Neural cell (in vitro differentiated cells): Measurements from ENCODE around the gene PPL. TPM values are rescaled to one million over a fixed set of nuclear protein-coding genes. Genes with fewer than 3 reads are reported as not detected.

ENCODE experiments used
- H2AFZ ChIP-seq: fragments of 200-600, 300-800 bp; sonication (generic), shearing (Covaris generic); 2 replicates; pipeline ENCODE4 v1.6.0; 2014; ENCODE audit warnings: low read depth, mild to moderate bottlenecking, antibody characterized with exemption, low read length, moderate library complexity
- H3F3A ChIP-seq: fragments of 200-600 bp; shearing (Covaris generic); 2 replicates; pipeline ENCODE4 v1.6.1; 2016; ENCODE audit warnings: mild to moderate bottlenecking, moderate library complexity, mixed read lengths, antibody characterized with exemption, low read length; ENCODE audit not compliant: insufficient read depth, poor library complexity, severe bottlenecking
- H3K27ac ChIP-seq: fragments of 200-600, 300-800 bp; sonication (generic), shearing (Covaris generic); 2 replicates; pipeline ENCODE4 v1.5.1; 2014; ENCODE audit warnings: mild to moderate bottlenecking, low read length, moderate library complexity
- H3K27me3 ChIP-seq: fragments of 300-800, 200-600 bp; sonication (generic), shearing (Covaris generic); 2 replicates; pipeline ENCODE4 v1.6.0; 2014; ENCODE audit warnings: mild to moderate bottlenecking, low read depth, low read length, moderate library complexity; ENCODE audit not compliant: insufficient read depth
- H3K36me3 ChIP-seq: fragments of 300-800, 200-600 bp; sonication (generic), shearing (Covaris generic); 2 replicates; pipeline ENCODE4 v1.5.1; 2014; ENCODE audit warnings: mild to moderate bottlenecking, antibody characterized with exemption, low read length, moderate library complexity; ENCODE audit not compliant: insufficient read depth
- H3K4me2 ChIP-seq: fragments of 300-800, 200-600 bp; sonication (generic), shearing (Covaris generic); 2 replicates; pipeline ENCODE4 v1.6.0; 2014; ENCODE audit warnings: mild to moderate bottlenecking, low read length
- H3K4me3 ChIP-seq: fragments of 300-800, 200-600 bp; sonication (generic), shearing (Covaris generic); 2 replicates; pipeline ENCODE4 v1.5.1; 2014; ENCODE audit warnings: mild to moderate bottlenecking, low read length, moderate library complexity
- H3K79me2 ChIP-seq: fragments of 200-600 bp; shearing (Covaris generic); replicated peaks from 2 replicates; pipeline ENCODE4 v1.6.0; 2014; ENCODE audit warnings: mild to moderate bottlenecking, low read length, moderate library complexity; ENCODE audit not compliant: insufficient read depth
- H3K9ac ChIP-seq: fragments of 300-800, 200-600 bp; sonication (generic), shearing (Covaris generic); 2 replicates; pipeline ENCODE4 v1.6.1; 2016; ENCODE audit warnings: mild to moderate bottlenecking, low read length, mixed read lengths
- H3K9me2 ChIP-seq: fragments of 200-600 bp; shearing (Covaris generic); 2 replicates; pipeline ENCODE4 v1.6.1; 2016; ENCODE audit warnings: mild to moderate bottlenecking, low read length, mixed read lengths; ENCODE audit not compliant: insufficient read depth
- H3K9me3 ChIP-seq: fragments of 200-600, 300-800 bp; sonication (generic), shearing (Covaris generic); 2 replicates; pipeline ENCODE4 v1.6.1; 2016; ENCODE audit warnings: mild to moderate bottlenecking, mixed run types, low read length, moderate library complexity, mixed read lengths
- H4K20me1 ChIP-seq: fragments of 200-600 bp; shearing (Covaris generic); 2 replicates; pipeline ENCODE4 v1.6.1; 2016; ENCODE audit warnings: mild to moderate bottlenecking, mixed run types; ENCODE audit not compliant: insufficient read depth
- EP300 ChIP-seq: fragments of 450-650 bp; conservative IDR thresholded peaks from 2 replicates; pipeline ENCODE4 v1.6.1; 2014; ENCODE audit warnings: antibody characterized with exemption, mild to moderate bottlenecking, moderate library complexity; ENCODE audit not compliant: poor library complexity, severe bottlenecking
- EZH2 ChIP-seq: fragments of 200-600, 300-800 bp; shearing (Covaris generic), sonication (generic); IDR thresholded peaks from 2 replicates; pipeline ENCODE4 v1.6.1; 2014; ENCODE audit warnings: antibody characterized with exemption, low read length, borderline replicate concordance, mild to moderate bottlenecking; ENCODE audit not compliant: insufficient read depth, poor library complexity, severe bottlenecking
- MXI1 ChIP-seq: fragments of 450-650 bp; conservative IDR thresholded peaks from 2 replicates; pipeline ENCODE4 v1.6.1; 2014; ENCODE audit warnings: antibody characterized with exemption, mild to moderate bottlenecking; ENCODE audit not compliant: poor library complexity, severe bottlenecking
- POLR2AphosphoS5 ChIP-seq: IDR thresholded peaks from 2 replicates; pipeline ENCODE4 v1.6.1; 2012
- RAD21 ChIP-seq: fragments of 450-650 bp; conservative IDR thresholded peaks from 2 replicates; pipeline ENCODE4 v1.6.1; 2014; ENCODE audit warnings: antibody characterized with exemption, mild to moderate bottlenecking, moderate library complexity
- SMC3 ChIP-seq: fragments of 450-650 bp; conservative IDR thresholded peaks from 2 replicates; pipeline ENCODE4 v1.6.1; 2014; ENCODE audit warnings: antibody characterized with exemption, mild to moderate bottlenecking, moderate library complexity; ENCODE audit not compliant: poor library complexity
- TAF1 ChIP-seq: IDR thresholded peaks from 2 replicates; pipeline ENCODE4 v1.6.1; 2012; ENCODE audit warnings: low read depth
- polyA plus RNA-seq: library from polyadenylated mRNA; depleted of rRNA; stranded (reverse); fragments of >200 nt; gene quantifications from 2 replicates; pipeline ENCODE4 v1.2.3, GENCODE V29; 2014
- TF ChIP-seq, protein P1 (sequence below): fragments of 450-650 bp; IDR thresholded peaks from 2 replicates; pipeline ENCODE4 v1.5.1; 2014; ENCODE audit warnings: antibody characterized with exemption, mild to moderate bottlenecking, moderate library complexity; ENCODE audit not compliant: poor library complexity, severe bottlenecking
- TF ChIP-seq, protein P2 (sequence below): IDR thresholded peaks from 2 replicates; pipeline ENCODE4 v1.6.1; 2012; ENCODE audit warnings: borderline replicate concordance

The PPL gene
- polyA plus RNA-seq, 1 donor from 2014 or later = 0.81 TPM

DNA sequence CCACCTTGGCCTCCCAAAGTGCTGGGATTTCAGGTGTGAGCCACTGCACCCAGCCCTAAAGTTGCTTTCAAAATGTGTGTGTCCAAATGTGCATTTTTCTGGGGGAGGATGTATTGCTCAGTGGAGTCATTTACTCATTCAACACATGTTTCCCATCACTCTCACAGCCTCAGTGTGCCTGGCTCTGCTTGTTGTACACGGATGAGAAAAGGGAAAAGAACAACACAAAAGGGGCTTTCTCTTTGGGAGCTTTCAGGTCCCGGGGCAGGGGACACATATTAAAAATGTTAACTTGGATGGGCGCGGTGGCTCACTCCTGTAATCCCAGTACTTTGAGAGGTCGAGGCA, 1.7 kb upstream of the PPL start:
- peaks cover 42% of the 10 kb centered on the region for H3K27me3 ChIP-seq
- no peaks in the 10 kb centered on the region for H3K36me3 ChIP-seq
- H3K9me2 ChIP-seq = no peaks in the 10 kb centered on the region
- no peaks in the 10 kb centered on the region for H3K79me2 ChIP-seq
- no peak overlapping the region for H3K4me3 ChIP-seq
- no peak overlapping the region for H3K27ac ChIP-seq
- no peaks in the 10 kb centered on the region for H4K20me1 ChIP-seq
- H3K9me3 ChIP-seq = no peaks in the 10 kb centered on the region
- TF ChIP-seq, protein P1, sequence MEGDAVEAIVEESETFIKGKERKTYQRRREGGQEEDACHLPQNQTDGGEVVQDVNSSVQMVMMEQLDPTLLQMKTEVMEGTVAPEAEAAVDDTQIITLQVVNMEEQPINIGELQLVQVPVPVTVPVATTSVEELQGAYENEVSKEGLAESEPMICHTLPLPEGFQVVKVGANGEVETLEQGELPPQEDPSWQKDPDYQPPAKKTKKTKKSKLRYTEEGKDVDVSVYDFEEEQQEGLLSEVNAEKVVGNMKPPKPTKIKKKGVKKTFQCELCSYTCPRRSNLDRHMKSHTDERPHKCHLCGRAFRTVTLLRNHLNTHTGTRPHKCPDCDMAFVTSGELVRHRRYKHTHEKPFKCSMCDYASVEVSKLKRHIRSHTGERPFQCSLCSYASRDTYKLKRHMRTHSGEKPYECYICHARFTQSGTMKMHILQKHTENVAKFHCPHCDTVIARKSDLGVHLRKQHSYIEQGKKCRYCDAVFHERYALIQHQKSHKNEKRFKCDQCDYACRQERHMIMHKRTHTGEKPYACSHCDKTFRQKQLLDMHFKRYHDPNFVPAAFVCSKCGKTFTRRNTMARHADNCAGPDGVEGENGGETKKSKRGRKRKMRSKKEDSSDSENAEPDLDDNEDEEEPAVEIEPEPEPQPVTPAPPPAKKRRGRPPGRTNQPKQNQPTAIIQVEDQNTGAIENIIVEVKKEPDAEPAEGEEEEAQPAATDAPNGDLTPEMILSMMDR = no peak
- no peak for TF ChIP-seq RAD21
- H3F3A ChIP-seq = no peaks in the 10 kb centered on the region
- H2AFZ ChIP-seq = no peak overlapping the region
- no peak overlapping the region for H3K4me2 ChIP-seq
- H3K9ac ChIP-seq = no peak overlapping the region

DNA sequence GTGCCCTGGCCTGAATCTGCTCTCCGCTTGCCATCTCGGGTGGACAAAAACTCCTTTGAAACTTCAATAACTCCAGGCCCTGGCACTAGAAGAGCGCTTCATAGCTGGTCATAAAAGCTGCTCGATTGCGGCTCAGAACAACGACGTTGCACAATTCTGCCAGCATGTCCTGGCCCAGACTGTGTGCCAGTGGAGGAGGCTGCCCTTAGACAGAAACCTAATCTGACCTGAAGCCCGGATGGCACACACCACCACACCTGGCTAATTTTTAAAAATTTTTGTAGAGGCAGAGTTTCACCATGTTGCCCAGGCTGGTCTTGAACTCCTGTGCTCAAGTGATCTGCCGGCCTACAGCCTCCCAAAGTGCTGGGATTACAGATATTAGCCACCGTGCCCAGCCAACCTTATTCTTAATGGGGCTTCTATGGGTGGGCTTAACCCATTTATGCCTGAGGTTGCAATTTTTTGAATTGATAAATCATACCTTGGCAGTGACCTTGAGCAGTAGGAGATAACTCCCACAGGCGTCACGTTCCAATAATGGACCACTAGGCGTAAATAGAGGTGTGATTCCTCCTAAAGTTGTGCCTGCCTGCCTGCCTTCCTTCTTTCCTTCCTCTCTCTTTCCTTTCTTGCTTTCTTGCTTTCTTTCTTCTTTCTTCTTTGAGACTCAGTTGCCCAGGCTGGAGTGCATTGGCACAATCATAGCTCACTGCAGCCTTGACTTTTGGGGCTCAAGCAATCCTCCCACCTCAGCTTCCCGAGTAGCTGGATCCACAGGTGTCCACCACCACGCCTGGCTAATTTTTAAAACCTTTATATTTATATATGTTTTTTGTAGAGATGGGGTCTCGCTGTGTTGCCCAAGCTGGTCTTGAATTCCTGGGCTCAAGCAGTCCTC, 1.1 kb upstream of the PPL start:
- Histone ChIP-seq H3F3A (no peaks in the 10 kb centered on the region), H3K9me3 (no peaks in the 10 kb centered on the region), H3K9me2 (no peaks in the 10 kb centered on the region), H3K27ac (no peak overlapping the region), H3K36me3 (no peaks in the 10 kb centered on the region), H3K4me3 (peak overlapping the region; percentile 70), H3K79me2 (no peaks in the 10 kb centered on the region), H4K20me1 (no peaks in the 10 kb centered on the region), H3K27me3 (peaks cover 42% of the 10 kb centered on the region), H3K9ac (no peak overlapping the region), H2AFZ (no peak overlapping the region), H3K4me2 (no peak overlapping the region)
- TF ChIP-seq, protein P1 = no peak
- TF ChIP-seq RAD21 (no peak), SMC3 (no peak), POLR2AphosphoS5 (no peak), EZH2 (no peak), TAF1 (no peak), MXI1 (no peak)

DNA sequence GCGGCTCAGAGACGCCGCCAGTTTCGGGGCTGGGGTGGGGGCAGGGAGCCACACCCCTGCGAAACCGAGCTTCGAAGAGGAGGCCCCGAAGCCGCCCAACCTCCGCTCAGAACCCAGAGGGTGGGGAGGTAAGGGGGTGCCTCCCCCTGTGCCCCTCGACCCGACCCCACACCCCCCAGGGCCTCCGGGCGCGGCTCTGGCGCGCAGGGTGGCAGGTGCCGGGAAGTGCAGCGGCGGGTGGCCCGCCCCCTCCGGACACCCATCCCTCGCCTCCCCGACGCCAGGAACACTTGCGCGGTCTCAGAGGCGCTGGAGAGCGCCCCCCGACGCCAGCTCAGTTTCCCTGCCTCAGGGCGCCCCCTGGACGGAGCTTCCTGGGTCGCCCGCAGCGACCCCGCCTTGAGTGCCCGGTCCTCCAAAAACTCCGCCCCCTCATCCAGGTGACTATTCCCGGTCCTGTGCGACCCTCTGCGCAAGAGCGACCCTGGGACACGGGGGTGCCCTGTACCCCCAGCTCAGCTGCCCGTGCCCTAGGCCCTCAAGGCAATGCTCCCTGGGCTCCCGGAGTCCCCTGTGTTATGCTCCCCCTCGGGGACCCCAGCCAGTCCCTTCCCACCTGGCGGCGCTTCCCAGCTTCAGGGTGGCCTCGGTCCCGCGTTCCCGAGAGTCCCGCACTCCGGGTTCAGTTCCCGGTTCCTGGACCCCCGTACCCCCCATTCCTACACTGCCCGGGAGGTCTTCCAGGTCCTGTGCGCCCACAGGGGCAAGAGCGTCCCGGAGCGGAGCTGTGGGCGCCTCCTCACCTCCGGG, 562 bp downstream of the PPL start:
- no peaks in the 10 kb centered on the region for H3F3A ChIP-seq
- TF ChIP-seq SMC3 (no peak), TAF1 (no peak), EP300 (no peak), POLR2AphosphoS5 (no peak), MXI1 (no peak), RAD21 (no peak), EZH2 (no peak)
- TF ChIP-seq, protein P1 = peak; percentile 51
- TF ChIP-seq, protein P2, sequence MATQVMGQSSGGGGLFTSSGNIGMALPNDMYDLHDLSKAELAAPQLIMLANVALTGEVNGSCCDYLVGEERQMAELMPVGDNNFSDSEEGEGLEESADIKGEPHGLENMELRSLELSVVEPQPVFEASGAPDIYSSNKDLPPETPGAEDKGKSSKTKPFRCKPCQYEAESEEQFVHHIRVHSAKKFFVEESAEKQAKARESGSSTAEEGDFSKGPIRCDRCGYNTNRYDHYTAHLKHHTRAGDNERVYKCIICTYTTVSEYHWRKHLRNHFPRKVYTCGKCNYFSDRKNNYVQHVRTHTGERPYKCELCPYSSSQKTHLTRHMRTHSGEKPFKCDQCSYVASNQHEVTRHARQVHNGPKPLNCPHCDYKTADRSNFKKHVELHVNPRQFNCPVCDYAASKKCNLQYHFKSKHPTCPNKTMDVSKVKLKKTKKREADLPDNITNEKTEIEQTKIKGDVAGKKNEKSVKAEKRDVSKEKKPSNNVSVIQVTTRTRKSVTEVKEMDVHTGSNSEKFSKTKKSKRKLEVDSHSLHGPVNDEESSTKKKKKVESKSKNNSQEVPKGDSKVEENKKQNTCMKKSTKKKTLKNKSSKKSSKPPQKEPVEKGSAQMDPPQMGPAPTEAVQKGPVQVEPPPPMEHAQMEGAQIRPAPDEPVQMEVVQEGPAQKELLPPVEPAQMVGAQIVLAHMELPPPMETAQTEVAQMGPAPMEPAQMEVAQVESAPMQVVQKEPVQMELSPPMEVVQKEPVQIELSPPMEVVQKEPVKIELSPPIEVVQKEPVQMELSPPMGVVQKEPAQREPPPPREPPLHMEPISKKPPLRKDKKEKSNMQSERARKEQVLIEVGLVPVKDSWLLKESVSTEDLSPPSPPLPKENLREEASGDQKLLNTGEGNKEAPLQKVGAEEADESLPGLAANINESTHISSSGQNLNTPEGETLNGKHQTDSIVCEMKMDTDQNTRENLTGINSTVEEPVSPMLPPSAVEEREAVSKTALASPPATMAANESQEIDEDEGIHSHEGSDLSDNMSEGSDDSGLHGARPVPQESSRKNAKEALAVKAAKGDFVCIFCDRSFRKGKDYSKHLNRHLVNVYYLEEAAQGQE = no peak
- peak overlapping the region; percentile 60 for H3K9ac ChIP-seq
- peaks cover 42% of the 10 kb centered on the region for H3K27me3 ChIP-seq
- peak overlapping the region; percentile 70 for H3K4me3 ChIP-seq
- no peaks in the 10 kb centered on the region for H3K9me3 ChIP-seq
- H3K36me3 ChIP-seq = no peaks in the 10 kb centered on the region
- H4K20me1 ChIP-seq = no peaks in the 10 kb centered on the region
- H3K27ac ChIP-seq = no peak overlapping the region
- H3K79me2 ChIP-seq = no peaks in the 10 kb centered on the region
- H3K9me2 ChIP-seq = no peaks in the 10 kb centered on the region
- H3K4me2 ChIP-seq = peak overlapping the region; percentile 59
- H2AFZ ChIP-seq = peak overlapping the region; percentile 45
